PC-3 (cell line): ENCODE results near the gene HAPLN3.

Experiments
- CTCF ChIP-seq: fragments of 300-600 bp; sonication (generic); conservative IDR thresholded peaks from 2 replicates; pipeline ENCODE4 v1.5.1; 2017; ENCODE audit warnings: antibody characterized with exemption, low read depth, mild to moderate bottlenecking, low read length
- EZH2 ChIP-seq: fragments of 300-600 bp; sonication (generic); IDR thresholded peaks from one replicate; pipeline ENCODE4 v1.6.1; 2017; ENCODE audit warnings: antibody characterized with exemption, mild to moderate bottlenecking, low read length; ENCODE audit not compliant: unreplicated experiment
- EZH2phosphoT487 ChIP-seq: fragments of 300-600 bp; sonication (generic); IDR thresholded peaks from 2 replicates; pipeline ENCODE4 v1.6.1; 2018; ENCODE audit warnings: mild to moderate bottlenecking, antibody characterized with exemption, low read length, borderline replicate concordance

- TF ChIP-seq CTCF (no peak), EZH2 (no peak), EZH2phosphoT487 (no peak)
Measured at GRCh38 chr15:88877906-88878305, 17.4 kb downstream of the HAPLN3 start.
